Measurements from ENCODE around the gene SLC9A9. TPM values are rescaled to one million over a fixed set of nuclear protein-coding genes. Genes with fewer than 3 reads are reported as not detected.

SLC9A9 gene
- total and polyA plus RNA-seq, 2 of the 8 experiments (the other 6 are each of a cell fraction or from before 2014, with no cell fraction given): 0.48 to 1.1 TPM

DNA sequence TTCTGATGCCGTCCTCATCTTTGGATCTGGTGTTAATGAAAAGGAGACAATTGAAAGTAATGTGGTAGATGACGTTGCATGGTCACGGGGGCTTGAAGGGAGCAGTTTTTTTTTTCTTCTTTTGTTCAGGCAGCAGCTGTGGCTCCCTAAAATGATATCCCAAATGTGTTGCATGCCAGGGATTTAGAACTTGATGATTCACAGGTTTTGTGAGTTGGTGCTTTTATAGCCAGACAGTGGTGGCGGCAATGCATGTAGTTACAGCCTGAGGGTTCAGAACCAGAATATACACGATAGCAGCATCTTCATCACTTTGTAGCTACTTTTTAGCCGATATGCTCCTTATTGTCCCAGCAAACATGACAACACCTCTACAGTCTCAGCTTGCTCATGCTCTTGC lies 595.3 kb downstream of the SLC9A9 start (continued):
- TF ChIP-seq, protein P1, sequence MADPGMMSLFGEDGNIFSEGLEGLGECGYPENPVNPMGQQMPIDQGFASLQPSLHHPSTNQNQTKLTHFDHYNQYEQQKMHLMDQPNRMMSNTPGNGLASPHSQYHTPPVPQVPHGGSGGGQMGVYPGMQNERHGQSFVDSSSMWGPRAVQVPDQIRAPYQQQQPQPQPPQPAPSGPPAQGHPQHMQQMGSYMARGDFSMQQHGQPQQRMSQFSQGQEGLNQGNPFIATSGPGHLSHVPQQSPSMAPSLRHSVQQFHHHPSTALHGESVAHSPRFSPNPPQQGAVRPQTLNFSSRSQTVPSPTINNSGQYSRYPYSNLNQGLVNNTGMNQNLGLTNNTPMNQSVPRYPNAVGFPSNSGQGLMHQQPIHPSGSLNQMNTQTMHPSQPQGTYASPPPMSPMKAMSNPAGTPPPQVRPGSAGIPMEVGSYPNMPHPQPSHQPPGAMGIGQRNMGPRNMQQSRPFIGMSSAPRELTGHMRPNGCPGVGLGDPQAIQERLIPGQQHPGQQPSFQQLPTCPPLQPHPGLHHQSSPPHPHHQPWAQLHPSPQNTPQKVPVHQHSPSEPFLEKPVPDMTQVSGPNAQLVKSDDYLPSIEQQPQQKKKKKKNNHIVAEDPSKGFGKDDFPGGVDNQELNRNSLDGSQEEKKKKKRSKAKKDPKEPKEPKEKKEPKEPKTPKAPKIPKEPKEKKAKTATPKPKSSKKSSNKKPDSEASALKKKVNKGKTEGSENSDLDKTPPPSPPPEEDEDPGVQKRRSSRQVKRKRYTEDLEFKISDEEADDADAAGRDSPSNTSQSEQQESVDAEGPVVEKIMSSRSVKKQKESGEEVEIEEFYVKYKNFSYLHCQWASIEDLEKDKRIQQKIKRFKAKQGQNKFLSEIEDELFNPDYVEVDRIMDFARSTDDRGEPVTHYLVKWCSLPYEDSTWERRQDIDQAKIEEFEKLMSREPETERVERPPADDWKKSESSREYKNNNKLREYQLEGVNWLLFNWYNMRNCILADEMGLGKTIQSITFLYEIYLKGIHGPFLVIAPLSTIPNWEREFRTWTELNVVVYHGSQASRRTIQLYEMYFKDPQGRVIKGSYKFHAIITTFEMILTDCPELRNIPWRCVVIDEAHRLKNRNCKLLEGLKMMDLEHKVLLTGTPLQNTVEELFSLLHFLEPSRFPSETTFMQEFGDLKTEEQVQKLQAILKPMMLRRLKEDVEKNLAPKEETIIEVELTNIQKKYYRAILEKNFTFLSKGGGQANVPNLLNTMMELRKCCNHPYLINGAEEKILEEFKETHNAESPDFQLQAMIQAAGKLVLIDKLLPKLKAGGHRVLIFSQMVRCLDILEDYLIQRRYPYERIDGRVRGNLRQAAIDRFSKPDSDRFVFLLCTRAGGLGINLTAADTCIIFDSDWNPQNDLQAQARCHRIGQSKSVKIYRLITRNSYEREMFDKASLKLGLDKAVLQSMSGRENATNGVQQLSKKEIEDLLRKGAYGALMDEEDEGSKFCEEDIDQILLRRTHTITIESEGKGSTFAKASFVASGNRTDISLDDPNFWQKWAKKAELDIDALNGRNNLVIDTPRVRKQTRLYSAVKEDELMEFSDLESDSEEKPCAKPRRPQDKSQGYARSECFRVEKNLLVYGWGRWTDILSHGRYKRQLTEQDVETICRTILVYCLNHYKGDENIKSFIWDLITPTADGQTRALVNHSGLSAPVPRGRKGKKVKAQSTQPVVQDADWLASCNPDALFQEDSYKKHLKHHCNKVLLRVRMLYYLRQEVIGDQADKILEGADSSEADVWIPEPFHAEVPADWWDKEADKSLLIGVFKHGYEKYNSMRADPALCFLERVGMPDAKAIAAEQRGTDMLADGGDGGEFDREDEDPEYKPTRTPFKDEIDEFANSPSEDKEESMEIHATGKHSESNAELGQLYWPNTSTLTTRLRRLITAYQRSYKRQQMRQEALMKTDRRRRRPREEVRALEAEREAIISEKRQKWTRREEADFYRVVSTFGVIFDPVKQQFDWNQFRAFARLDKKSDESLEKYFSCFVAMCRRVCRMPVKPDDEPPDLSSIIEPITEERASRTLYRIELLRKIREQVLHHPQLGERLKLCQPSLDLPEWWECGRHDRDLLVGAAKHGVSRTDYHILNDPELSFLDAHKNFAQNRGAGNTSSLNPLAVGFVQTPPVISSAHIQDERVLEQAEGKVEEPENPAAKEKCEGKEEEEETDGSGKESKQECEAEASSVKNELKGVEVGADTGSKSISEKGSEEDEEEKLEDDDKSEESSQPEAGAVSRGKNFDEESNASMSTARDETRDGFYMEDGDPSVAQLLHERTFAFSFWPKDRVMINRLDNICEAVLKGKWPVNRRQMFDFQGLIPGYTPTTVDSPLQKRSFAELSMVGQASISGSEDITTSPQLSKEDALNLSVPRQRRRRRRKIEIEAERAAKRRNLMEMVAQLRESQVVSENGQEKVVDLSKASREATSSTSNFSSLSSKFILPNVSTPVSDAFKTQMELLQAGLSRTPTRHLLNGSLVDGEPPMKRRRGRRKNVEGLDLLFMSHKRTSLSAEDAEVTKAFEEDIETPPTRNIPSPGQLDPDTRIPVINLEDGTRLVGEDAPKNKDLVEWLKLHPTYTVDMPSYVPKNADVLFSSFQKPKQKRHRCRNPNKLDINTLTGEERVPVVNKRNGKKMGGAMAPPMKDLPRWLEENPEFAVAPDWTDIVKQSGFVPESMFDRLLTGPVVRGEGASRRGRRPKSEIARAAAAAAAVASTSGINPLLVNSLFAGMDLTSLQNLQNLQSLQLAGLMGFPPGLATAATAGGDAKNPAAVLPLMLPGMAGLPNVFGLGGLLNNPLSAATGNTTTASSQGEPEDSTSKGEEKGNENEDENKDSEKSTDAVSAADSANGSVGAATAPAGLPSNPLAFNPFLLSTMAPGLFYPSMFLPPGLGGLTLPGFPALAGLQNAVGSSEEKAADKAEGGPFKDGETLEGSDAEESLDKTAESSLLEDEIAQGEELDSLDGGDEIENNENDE (IDR thresholded peaks at IDR 0.05; ENCODE audit: insufficient replicate concordance, low read length): no peak
- TF ChIP-seq SP4 (IDR thresholded peaks at IDR 0.05; ENCODE audit: low read length): no peak
